Suprapubic skin (tissue), 4 donors: ENCODE measurements around the gene SEMA3C. TPM values are rescaled to one million over a fixed set of nuclear protein-coding genes. Genes with fewer than 3 reads are reported as not detected.

Experiments used
- DNase-seq, 2 donors: peaks; one replicate each; pipeline ENCODE4 v3.0.0-alpha.2; 2019; ENCODE audit warnings: low spot score in 2 of 2
- H3K27ac ChIP-seq: fragments of 200-600 bp; sonication (generic); one replicate; pipeline ENCODE4 v1.5.1; 2019
- H3K27me3 ChIP-seq: fragments of 200-600 bp; sonication (generic); one replicate; pipeline ENCODE4 v1.5.1; 2019
- H3K36me3 ChIP-seq: fragments of 200-600 bp; sonication (generic); one replicate; pipeline ENCODE4 v1.5.1; 2019
- H3K4me1 ChIP-seq: fragments of 200-600 bp; sonication (generic); one replicate; pipeline ENCODE4 v1.5.1; 2019
- H3K4me3 ChIP-seq: fragments of 200-600 bp; sonication (generic); one replicate; pipeline ENCODE4 v1.5.1; 2019; ENCODE audit warnings: mild to moderate bottlenecking
- H3K9me3 ChIP-seq: fragments of 200-600 bp; sonication (generic); one replicate; pipeline ENCODE4 v1.5.1; 2019
- CTCF ChIP-seq, 2 donors: fragments of 200-600 bp in 1 of 2; fragments of 450-650 bp in 1 of 2; sonication (generic) in 1 of 2; IDR thresholded peaks; one replicate each; pipeline ENCODE4 v1.5.1; 2016 to 2019; ENCODE audit warnings: antibody characterized with exemption in 2 of 2, mild to moderate bottlenecking in 1 of 2, moderate library complexity in 1 of 2
- EP300 ChIP-seq: sonication (generic); formaldehyde crosslinking; IDR thresholded peaks from one replicate; pipeline ENCODE4 v1.6.1; 2017; ENCODE audit warnings: antibody characterized with exemption
- POLR2A ChIP-seq, 2 donors: fragments of 450-650 bp; IDR thresholded peaks; one replicate each; pipeline ENCODE4 v1.6.1; 2017; ENCODE audit warnings: antibody characterized with exemption in 2 of 2, mild to moderate bottlenecking in 2 of 2, moderate library complexity in 2 of 2
- POLR2AphosphoS5 ChIP-seq, 3 donors: sonication (generic); formaldehyde crosslinking; IDR thresholded peaks; one replicate each; pipeline ENCODE4 v1.6.1; 2017; ENCODE audit warnings: antibody characterized with exemption in 3 of 3
- WGBS: methylation state at CpG from one replicate; pipeline ENCODE4 v1.1.5; 2018; 5-methylcytosine and 5-hydroxymethylcytosine counted together
- total RNA-seq, 4 donors: library from RNA; depleted of rRNA; stranded (reverse); fragments of >200 nt; gene quantifications; one replicate each; pipeline ENCODE4 v1.1.0, GENCODE V29; 2016

SEMA3C gene
- total RNA-seq, 4 donors from 2014 or later = 46.0 to 105 (median 76.0) TPM

DNA sequence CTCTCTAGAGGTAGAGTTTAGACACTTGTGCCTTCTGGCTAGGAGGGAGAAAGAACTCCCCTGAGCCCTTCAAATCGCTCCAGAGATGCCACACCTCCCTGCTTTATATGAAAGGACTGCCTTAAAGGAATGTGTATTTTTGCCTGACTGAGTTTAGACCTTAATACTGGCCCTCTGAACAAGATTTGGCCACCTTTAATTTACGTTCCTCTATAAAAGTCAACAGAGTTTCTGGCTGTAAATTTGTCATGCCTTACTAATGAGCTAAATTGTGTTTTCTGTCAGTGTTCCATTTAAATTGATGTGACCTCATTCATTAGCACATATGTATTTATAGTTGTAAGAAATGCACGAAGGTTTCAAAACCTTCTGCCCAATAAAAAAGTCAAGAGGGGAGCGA lies 48.0 kb downstream of the SEMA3C start:
- no peak overlapping the region for H3K27ac ChIP-seq
- H3K27me3 ChIP-seq = no peaks in the 10 kb centered on the region
- no peaks in the 10 kb centered on the region for H3K9me3 ChIP-seq
- H3K36me3 ChIP-seq = no peaks in the 10 kb centered on the region
- DNase-seq = no peak
- no peak overlapping the region for H3K4me3 ChIP-seq
- WGBS = 52% methylated on average over 4 of the region's 4 CpGs
- no peaks in the 10 kb centered on the region for H3K4me1 ChIP-seq
- TF ChIP-seq EP300 (no peak), POLR2A (IDR thresholded peaks at IDR 0.05) (no peak), CTCF (IDR thresholded peaks at IDR 0.05) (no peak), POLR2AphosphoS5 (IDR thresholded peaks at IDR 0.05) (no peak)

DNA sequence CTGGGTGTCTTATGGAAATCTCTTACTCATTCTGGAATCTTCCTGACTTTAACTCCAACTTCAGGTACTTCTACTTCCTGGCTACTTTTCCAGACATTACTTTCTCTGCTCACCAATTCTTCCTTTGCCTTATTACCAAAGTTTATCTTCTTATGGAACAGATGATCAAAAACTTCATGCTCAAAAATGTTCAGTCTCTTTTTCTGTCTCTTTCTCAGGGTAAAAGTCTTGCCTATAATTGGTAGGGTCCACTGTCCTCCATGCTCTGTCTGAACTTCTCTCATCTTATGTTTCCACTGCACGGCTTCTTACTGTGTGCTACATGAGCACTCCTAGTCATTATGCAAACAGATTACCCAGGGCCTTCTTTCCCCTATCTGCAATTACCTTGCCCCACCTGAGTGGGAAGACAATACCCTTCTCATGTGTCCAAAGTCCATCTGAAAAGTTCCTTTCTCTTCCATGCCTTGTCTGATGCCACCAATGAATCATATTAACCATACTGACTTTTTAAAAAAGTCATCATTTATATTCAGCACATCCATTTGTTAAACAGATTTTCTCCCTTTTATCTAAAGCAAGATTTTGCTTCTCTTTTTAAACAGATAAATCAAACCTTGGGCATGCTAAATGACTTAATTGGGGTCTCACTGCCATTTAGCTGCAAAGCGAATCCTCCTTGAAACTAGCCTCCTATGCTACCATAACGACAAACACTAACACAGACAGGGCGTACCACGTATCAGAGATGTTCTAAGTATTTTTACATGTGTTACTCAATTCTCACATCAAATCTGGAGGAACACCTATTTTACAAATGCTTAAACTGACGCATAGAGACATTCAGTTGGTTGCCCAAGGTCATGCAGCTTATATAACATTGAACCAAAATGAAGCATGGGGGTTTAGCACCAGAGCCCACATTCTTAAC lies 48.8 kb downstream of the SEMA3C start:
- no peak overlapping the region for H3K27ac ChIP-seq

DNA sequence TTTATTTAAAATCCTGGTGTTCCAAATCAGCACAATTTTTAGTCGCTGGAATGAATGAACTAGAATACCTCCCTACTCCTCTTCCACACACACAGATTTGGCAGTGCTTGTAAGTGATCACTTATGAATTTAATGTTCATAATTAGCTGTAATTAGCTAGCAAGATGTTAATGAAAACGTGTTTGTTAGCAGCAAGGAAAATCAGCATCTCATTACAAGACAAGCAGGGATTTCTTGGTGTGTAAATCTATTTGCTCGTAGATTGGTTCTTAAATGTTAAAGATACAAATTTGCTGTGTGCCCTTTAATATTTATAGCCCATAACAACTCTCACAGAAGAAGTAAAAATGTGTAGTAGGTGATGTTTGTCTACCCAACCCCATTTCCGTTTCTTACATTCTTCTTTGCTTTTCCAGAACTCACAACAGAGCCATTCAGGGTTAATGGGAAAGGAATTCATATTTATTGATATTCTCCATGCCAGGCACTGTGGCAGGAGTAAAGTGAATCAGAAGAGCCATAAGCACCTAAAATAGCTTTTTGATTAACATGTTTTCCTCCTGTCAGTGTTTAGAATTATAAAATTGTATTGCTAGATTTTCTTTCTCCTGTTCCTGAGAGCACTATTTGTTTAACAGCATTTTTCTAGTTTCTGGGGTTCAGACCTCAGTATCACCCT lies 49.6 kb downstream of the SEMA3C start:
- Histone ChIP-seq H3K27ac (no peak overlapping the region), H3K4me3 (no peak overlapping the region), H3K27me3 (no peaks in the 10 kb centered on the region), H3K4me1 (no peaks in the 10 kb centered on the region), H3K36me3 (no peaks in the 10 kb centered on the region), H3K9me3 (no peaks in the 10 kb centered on the region)
- DNase-seq = no peak
- TF ChIP-seq POLR2A (IDR thresholded peaks at IDR 0.05) = no peak
- TF ChIP-seq POLR2AphosphoS5 (IDR thresholded peaks at IDR 0.05) = no peak
- TF ChIP-seq CTCF (IDR thresholded peaks at IDR 0.05) = no peak
- TF ChIP-seq EP300 = no peak
- WGBS = 68% methylated on average over 4 of the region's 4 CpGs

More for the DNA sequence above, 48.8 kb downstream of the SEMA3C start:
- H3K4me1 ChIP-seq = no peaks in the 10 kb centered on the region
- 91% methylated on average over 6 of the region's 6 CpGs for WGBS
- no peak for TF ChIP-seq POLR2AphosphoS5 (IDR thresholded peaks at IDR 0.05)
- no peaks in the 10 kb centered on the region for H3K9me3 ChIP-seq
- DNase-seq = no peak
- H3K4me3 ChIP-seq = no peak overlapping the region
- no peaks in the 10 kb centered on the region for H3K36me3 ChIP-seq
- H3K27me3 ChIP-seq = no peaks in the 10 kb centered on the region

- no peak overlapping the region for H3K4me3 ChIP-seq
- TF ChIP-seq EP300 (no peak), POLR2AphosphoS5 (IDR thresholded peaks at IDR 0.05) (no peak), CTCF (IDR thresholded peaks at IDR 0.05) (no peak), POLR2A (IDR thresholded peaks at IDR 0.05) (no peak)
- no peak for DNase-seq
- no peaks in the 10 kb centered on the region for H3K9me3 ChIP-seq
- H3K27ac ChIP-seq = no peak overlapping the region
- H3K27me3 ChIP-seq = no peaks in the 10 kb centered on the region
- no peaks in the 10 kb centered on the region for H3K4me1 ChIP-seq
- 78% methylated on average over 1 of the region's 1 CpG for WGBS
- no peaks in the 10 kb centered on the region for H3K36me3 ChIP-seq
These were observed 50.3 kb downstream of the SEMA3C start for GRCh38 chr7:80868566-80868965.

- 88% methylated on average over 4 of the region's 4 CpGs for WGBS
- Histone ChIP-seq H3K27ac (no peak overlapping the region), H3K27me3 (no peaks in the 10 kb centered on the region), H3K36me3 (no peaks in the 10 kb centered on the region), H3K9me3 (no peaks in the 10 kb centered on the region), H3K4me1 (no peaks in the 10 kb centered on the region), H3K4me3 (no peak overlapping the region)
- no peak for DNase-seq
- TF ChIP-seq CTCF (IDR thresholded peaks at IDR 0.05) (no peak), POLR2A (IDR thresholded peaks at IDR 0.05) (no peak), EP300 (no peak), POLR2AphosphoS5 (IDR thresholded peaks at IDR 0.05) (no peak)
These were observed 58.3 kb downstream of the SEMA3C start for GRCh38 chr7:80860554-80860953.
